Heart right ventricle (tissue), 16 donors: Measurements from ENCODE around the gene PCDHGA1. TPM values are rescaled to one million over a fixed set of nuclear protein-coding genes. Genes with fewer than 3 reads are reported as not detected.

Experiments
- ATAC-seq, 8 donors: fragments of 200-7000 bp; cut with Tn5 transposase; one replicate each; pipeline ENCODE4 v1.9.1; 2020; ENCODE audit warnings: mild to moderate bottlenecking in 8 of 8, moderate library complexity in 8 of 8, moderate number of reproducible peaks in 1 of 8
- DNase-seq, 2 donors: peaks; one replicate each; pipeline ENCODE4 v3.0.0-alpha.2; 2020
- H3K27ac ChIP-seq, 10 donors: fragments of 200-600 bp; sonication (generic) in 2 of 10; one replicate each; pipeline versions ENCODE4 v1.5.0 to v1.8.0; 2020 to 2022; ENCODE audit warnings: mild to moderate bottlenecking in 3 of 10
- H3K27me3 ChIP-seq, 7 donors: fragments of 200-600 bp; one replicate each; pipeline ENCODE4 v1.8.0; 2021 to 2022; ENCODE audit warnings: mild to moderate bottlenecking in 2 of 7
- H3K36me3 ChIP-seq, 9 donors: fragments of 200-600 bp; sonication (generic) in 1 of 9; one replicate each; pipeline versions ENCODE4 v1.5.0 to v1.8.0; 2020 to 2022; ENCODE audit warnings: mild to moderate bottlenecking in 2 of 9
- H3K4me1 ChIP-seq, 9 donors: fragments of 200-600 bp; sonication (generic) in 1 of 9; one replicate each; pipeline versions ENCODE4 v1.5.0 to v1.8.0; 2020 to 2022; ENCODE audit warnings: mild to moderate bottlenecking in 4 of 9
- H3K4me3 ChIP-seq, 10 donors: fragments of 200-600 bp; sonication (generic) in 2 of 10; one replicate each; pipeline versions ENCODE4 v1.5.0 to v1.8.0; 2020 to 2022; ENCODE audit warnings: mild to moderate bottlenecking in 7 of 10, moderate library complexity in 2 of 10
- H3K9me3 ChIP-seq, 11 donors: fragments of 200-600 bp in 10 of 11; sonication (generic) in 2 of 11; one replicate each; pipeline versions ENCODE4 v1.5.0 to v1.8.0; 2013 to 2022; ENCODE audit warnings: mild to moderate bottlenecking in 2 of 11, control low read depth in 1 of 11, moderate library complexity in 1 of 11
- CTCF ChIP-seq, 9 donors: fragments of 200-600 bp; sonication (generic) in 2 of 9; IDR thresholded peaks; one replicate each; pipeline versions ENCODE4 v1.5.0 to v1.8.0; 2021 to 2022; ENCODE audit warnings: antibody characterized with exemption in 9 of 9, mild to moderate bottlenecking in 5 of 9, moderate library complexity in 1 of 9
- WGBS, 2 donors: extraction: QIAGEN DNeasy Blood & Tissue Kit; methylation state at CpG; one replicate each; pipeline ENCODE4 v1.1.7; 2013; ENCODE audit warnings: inconsistent platforms in 1 of 2; 5-methylcytosine and 5-hydroxymethylcytosine counted together
- intact Hi-C, 10 donors: fragments of 100-400 bp; cut with DNase I; formaldehyde crosslinking; loops; one replicate each; pipeline versions ENCODE4 v1.11.1 to v1.14.2; 2022
- polyA plus RNA-seq, 2 donors: library from polyadenylated mRNA; stranded (reverse); fragments of 200-250 nt; gene quantifications; one replicate each; pipeline ENCODE4 v1.2.3, GENCODE V29; 2013
- total RNA-seq, 10 donors: library from RNA; stranded (reverse); fragmentation: NEBNext Ultra II Directional in 3 of 10; extraction: Animal tissue kit (Norgen Biotek cat#: 25700) in 3 of 10; gene quantifications; one replicate each; pipeline versions ENCODE4 v1.2.1 to v1.2.4, GENCODE V29; 2021 to 2023
- donor health status: Arrhythmogenic right ventricular cardiomyopathy.
- donor health status: ischemic (EF 13 %, LVEDD 7.1; RV severe dilation, severe dysfunction).
- donor health status: healthy with polysubstance abuse.
- donor health status: DM: no; HTN: yes; CAD: no.
- donor health status: DM: no; HTN: no; CAD: no.
- donor health status: ischemic (EF 25% LVEDD 6.9; RV normal size, moderate dysfunction).
- donor health status: ischemic (EF 25% LVEDD 5.7; RV mildly dilated, moderate dysfunction).
- donor health status: healthy.
- donor health status: DM: yes; HTN: yes; CAD: no.
- donor health status: Ischemic cardiomyopathy.
- donor health status: ischemic (EF 35%, LVEDD 5.7; RV mildly dilated, moderate dysfunction).
- donor health status: nonischemic (EF 11% LVEDD 7.7; RV severe dilation, severe dysfunction).
- donor health status: DM: yes; HTN: yes; CAD: no.
- donor health status: PGD.
- donor health status: ischemic (EF 29% LVEDD 5.4; RV normal size, mild dysfunction).
- donor health status: nonischemic (EF 23%, LVEDD 6.1; RV moderate dilation, normal function).

The PCDHGA1 gene
- total and polyA plus RNA-seq, 12 donors, result 0.57 to 5.0 (median 2.6) TPM

GRCh38 chr5:141503681-141504080 is 173.4 kb downstream of the PCDHGA1 start:
- intact Hi-C loops, result no loop called here
- 98 to 100% methylated on average over 2 of the region's 2 CpGs for WGBS, 2 donors
- ATAC-seq (no peak), DNase-seq (no peak)
- no peaks in the 10 kb centered on the region for H3K27me3 ChIP-seq
- H3K9me3 ChIP-seq, result no peaks in the 10 kb centered on the region
- no peak overlapping the region for H3K4me3 ChIP-seq
- H3K4me1 ChIP-seq, result peaks cover 16 to 28% (median 22%) of the 10 kb centered on the region in 9 donors
- H3K27ac ChIP-seq, result no peak overlapping the region
- H3K36me3 ChIP-seq, result peaks cover 0 to 67% (median 3%) of the 10 kb centered on the region in 9 donors
- TF ChIP-seq CTCF (IDR thresholded peaks at IDR 0.05), result no peak

GRCh38 chr5:141504216-141504615 is 173.9 kb downstream of the PCDHGA1 start:
- Histone ChIP-seq H3K4me1 (peaks cover 17 to 33% (median 26%) of the 10 kb centered on the region in 9 donors), H3K27me3 (no peaks in the 10 kb centered on the region), H3K9me3 (no peaks in the 10 kb centered on the region), H3K36me3 (peaks cover 0 to 67% (median 3%) of the 10 kb centered on the region in 9 donors), H3K4me3 (no peak overlapping the region), H3K27ac (no peak overlapping the region)
- no peak for TF ChIP-seq CTCF (IDR thresholded peaks at IDR 0.05)
- WGBS, 2 donors, result 95 to 98% methylated on average over 4 of the region's 4 CpGs
- ATAC-seq (no peak), DNase-seq (no peak)
- intact Hi-C loops, result no loop called here

DNA sequence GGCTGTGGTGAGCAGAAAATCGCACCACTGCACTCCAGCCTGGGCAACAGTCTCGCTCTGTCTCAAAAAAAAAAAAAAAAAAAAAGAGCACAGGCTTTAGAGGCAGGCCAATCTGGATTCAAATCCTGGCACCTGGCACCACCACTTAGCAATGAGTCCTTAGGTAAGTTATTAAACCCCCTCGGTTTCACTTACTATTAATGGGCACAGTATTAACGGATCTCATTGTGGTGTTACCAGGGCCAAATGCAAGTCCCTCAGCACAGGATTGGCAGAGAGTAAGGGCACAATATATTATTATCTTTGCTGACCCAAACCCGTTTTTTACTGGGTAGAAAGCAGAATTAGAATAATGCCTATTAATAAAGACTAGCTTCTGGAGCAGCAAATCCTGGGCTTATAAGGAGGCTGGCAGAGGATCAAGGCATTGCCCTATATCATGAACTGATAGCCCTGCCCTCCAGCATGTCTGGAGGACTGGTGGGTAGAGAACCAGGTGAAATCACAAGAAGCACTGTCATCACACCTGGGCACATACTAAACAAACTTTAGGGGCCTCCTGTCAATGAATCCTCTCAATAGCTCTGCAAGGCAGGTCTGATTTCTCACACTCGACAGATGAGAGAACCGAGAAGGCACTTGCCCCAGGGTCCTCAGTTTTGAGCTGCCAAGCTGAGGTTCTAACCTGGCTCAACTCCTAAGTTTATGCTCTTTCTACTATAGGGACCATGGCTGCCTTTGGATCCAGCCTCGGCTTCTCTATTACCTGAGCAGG is 176.3 kb downstream of the PCDHGA1 start:
- H3K9me3 ChIP-seq, result no peaks in the 10 kb centered on the region
- peaks cover 0 to 72% (median 11%) of the 10 kb centered on the region in 9 donors for H3K36me3 ChIP-seq
- H3K27ac ChIP-seq, result peak overlapping the region in 8 of 10 donors; percentile 68 to 95 (median 84)
- WGBS, 2 donors, result 86 to 88% methylated on average over 8 of the region's 8 CpGs
- no peak for TF ChIP-seq CTCF (IDR thresholded peaks at IDR 0.05)
- DNase-seq (no peak), ATAC-seq (no peak)
- no peak overlapping the region for H3K4me3 ChIP-seq
- intact Hi-C loops, result no loop called here
- H3K27me3 ChIP-seq, result no peaks in the 10 kb centered on the region
- H3K4me1 ChIP-seq, result peaks cover 21 to 45% (median 34%) of the 10 kb centered on the region in 9 donors

DNA sequence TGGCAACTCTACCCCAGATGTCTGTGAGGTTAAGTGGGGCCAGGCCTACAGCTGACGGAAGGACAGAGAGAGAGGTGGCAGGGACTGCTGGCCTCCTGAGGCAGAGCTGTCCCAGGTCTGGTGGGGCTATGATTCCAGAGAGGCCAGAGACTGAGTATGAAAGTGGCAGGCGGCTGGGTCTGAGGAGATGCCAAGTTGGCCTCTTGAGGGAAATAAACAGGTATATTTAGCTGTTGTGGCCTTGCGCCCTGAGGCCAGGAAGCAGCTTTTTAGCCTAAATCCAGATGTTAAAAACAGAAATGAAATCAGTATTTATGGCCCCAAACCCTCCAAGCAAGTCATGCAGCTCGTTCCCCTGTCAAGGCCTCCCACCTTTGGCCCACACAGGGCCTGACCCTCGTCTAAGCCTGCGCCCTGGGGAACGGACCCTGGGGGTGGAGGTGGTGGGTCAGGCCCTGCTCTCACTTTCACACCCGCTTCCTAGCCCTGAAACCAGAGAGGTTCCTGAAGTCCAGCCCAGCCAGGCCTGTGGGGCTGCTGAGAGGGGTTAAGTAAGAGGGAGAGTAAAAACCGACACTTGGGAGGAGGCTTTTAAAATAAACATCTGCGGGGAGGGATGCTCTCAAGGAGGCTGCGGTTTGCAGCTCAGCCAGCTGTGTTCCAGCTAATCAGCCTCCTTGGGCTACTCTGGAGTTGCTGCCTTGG is 177.2 kb downstream of the PCDHGA1 start:
- 40 to 41% methylated on average over 11 of the region's 11 CpGs for WGBS, 2 donors
- no peak for TF ChIP-seq CTCF (IDR thresholded peaks at IDR 0.05)
- peaks cover 0 to 73% (median 15%) of the 10 kb centered on the region in 9 donors for H3K36me3 ChIP-seq
- H3K9me3 ChIP-seq, result no peaks in the 10 kb centered on the region
- H3K27ac ChIP-seq, result peak overlapping the region; percentile 59 to 95 (median 82)
- no peaks in the 10 kb centered on the region for H3K27me3 ChIP-seq
- DNase-seq, result peak; percentile 64 to 65
- H3K4me1 ChIP-seq, result peaks cover 20 to 52% (median 40%) of the 10 kb centered on the region in 9 donors
- peak overlapping the region in 2 of 10 donors; percentile 34 to 41 for H3K4me3 ChIP-seq
- ATAC-seq, result peak; percentile 43 to 68 (median 54)
- intact Hi-C loops, result loop anchor here in 1 of 10 donors (2.0 kb wide), 1 partner anchor 17 kb away; no protein-coding TSS in a partner anchor
